ENCODE results near the gene SCGN. TPM values are rescaled to one million over a fixed set of nuclear protein-coding genes. Genes with fewer than 3 reads are reported as not detected.

SCGN gene
- total and polyA plus RNA-seq, 9 of the 15 experiments (the other 6 are each of a cell fraction or from before 2014, with no cell fraction given): not detected

GRCh38 chr6:25660512-25660911, 8.5 kb downstream of the SCGN start (continued):
- no peak for TF ChIP-seq ZNF212 (CRISPR knock-in tag; IDR thresholded peaks at IDR 0.05)
- no peak for TF ChIP-seq PHB (CRISPR knock-in tag; IDR thresholded peaks at IDR 0.05)
- peak; percentile 44; the same call in 1 of the 2 replicates for TF ChIP-seq MAFK (IDR thresholded peaks at IDR 0.05; ENCODE audit: low read length)
- no peak for TF ChIP-seq STAT5B (CRISPR knock-in tag; IDR thresholded peaks at IDR 0.05)
- TF ChIP-seq REST (IDR thresholded peaks at IDR 0.05; ENCODE audit: borderline replicate concordance): no peak
- TF ChIP-seq REST (CRISPR knock-in tag; IDR thresholded peaks at IDR 0.05; ENCODE audit: low read depth): no peak
- TF ChIP-seq ZBTB26 (CRISPR knock-in tag; IDR thresholded peaks at IDR 0.05): no peak
- no peak for TF ChIP-seq GTF2A2 (tag; IDR thresholded peaks at IDR 0.05)
- TF ChIP-seq CCAR2 (IDR thresholded peaks at IDR 0.05; ENCODE audit: low read depth, low read length): no peak
- TF ChIP-seq ZNF785 (CRISPR knock-in tag; IDR thresholded peaks at IDR 0.05): no peak
- TF ChIP-seq NR4A1 (CRISPR knock-in tag; IDR thresholded peaks at IDR 0.05): no peak
- no peak for TF ChIP-seq NR4A1 (tag; IDR thresholded peaks at IDR 0.05)
- no peak for TF ChIP-seq SRSF3 (IDR thresholded peaks at IDR 0.05; ENCODE audit: insufficient read depth, low read length)
- TF ChIP-seq PML (IDR thresholded peaks at IDR 0.05; ENCODE audit: low read length): no peak
- TF ChIP-seq SPI1 (IDR thresholded peaks at IDR 0.05; ENCODE audit: borderline replicate concordance, low read depth, low read length): no peak
- TF ChIP-seq CREM (IDR thresholded peaks at IDR 0.05; ENCODE audit: low read depth): 0 out of 2 replicates have a peak, but pooled peaks have one; percentile 20
- TF ChIP-seq ZNF561 (CRISPR knock-in tag; conservative IDR thresholded peaks at IDR 0.05): no peak
- TF ChIP-seq SRSF7 (optimal IDR thresholded peaks at IDR 0.05; ENCODE audit: low read depth, low read length): no peak
- TF ChIP-seq HLTF (IDR thresholded peaks at IDR 0.05): no peak
- TF ChIP-seq EHMT2 (IDR thresholded peaks at IDR 0.05): peak; percentile 25; the same call in 1 of the 2 replicates
- TF ChIP-seq MECOM (CRISPR knock-in tag; IDR thresholded peaks at IDR 0.05): no peak
- no peak for TF ChIP-seq IFI16 (CRISPR knock-in tag; IDR thresholded peaks at IDR 0.05)
- no peak for TF ChIP-seq ZNF644 (tag; IDR thresholded peaks at IDR 0.05; ENCODE audit: low read depth)
- no peak for TF ChIP-seq MAX (CRISPR knock-in tag; IDR thresholded peaks at IDR 0.05)
- no peak for TF ChIP-seq SUPT5H (IDR thresholded peaks at IDR 0.05)

All from K562 (cell line).